ENCODE data around the gene AVL9. TPM values are rescaled to one million over a fixed set of nuclear protein-coding genes. Genes with fewer than 3 reads are reported as not detected.

AVL9 gene
- total and polyA plus RNA-seq, 9 of the 15 experiments (the other 6 are each of a cell fraction or from before 2014, with no cell fraction given) = 6.4 to 66.2 (median 30.1) TPM

DNA sequence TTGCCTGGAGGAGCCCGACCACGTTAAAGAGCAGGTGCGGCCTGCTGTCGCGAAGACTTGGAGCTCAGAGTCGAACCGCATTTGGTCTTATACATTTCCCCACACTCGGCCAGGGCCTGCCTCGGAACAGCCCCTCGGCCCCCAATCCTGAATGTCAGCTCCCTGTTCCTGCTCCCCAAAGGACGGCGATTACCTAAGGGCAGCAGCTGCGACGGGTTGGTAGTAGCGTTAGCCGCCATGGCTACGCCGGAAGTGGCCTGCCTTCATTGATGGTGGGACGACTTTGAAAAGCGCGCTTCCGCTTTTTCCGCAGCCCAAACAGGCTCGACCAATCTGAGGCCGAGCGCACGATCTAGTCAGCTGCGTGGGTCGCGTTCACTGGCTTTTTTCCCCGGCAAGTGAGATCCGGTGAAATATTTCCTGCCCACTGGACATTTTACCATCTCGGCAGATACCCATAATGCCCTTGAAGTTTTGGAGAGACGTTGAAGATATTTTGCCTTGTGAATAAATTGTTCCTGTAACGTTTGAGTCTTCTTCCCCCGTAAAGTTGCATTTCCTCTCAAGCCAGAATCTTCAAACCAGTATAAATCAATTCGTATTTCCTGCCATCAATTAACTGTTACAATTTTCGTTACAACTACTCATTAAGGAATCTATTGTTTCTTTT lies 5.0 kb upstream of the AVL9 start, which contains the start of gene LSM5 (continued):
- 0 out of 2 replicates have a peak, but pooled peaks have one; percentile 25 for TF ChIP-seq RREB1 (CRISPR knock-in tag; IDR thresholded peaks at IDR 0.05)
- TF ChIP-seq ILF3 (IDR thresholded peaks at IDR 0.05; ENCODE audit: borderline replicate concordance) = 0 out of 2 replicates have a peak, but pooled peaks have one; percentile 13
- TF ChIP-seq ZNF561 (CRISPR knock-in tag; conservative IDR thresholded peaks at IDR 0.05) = 0 out of 2 replicates have a peak, but pooled peaks have one; percentile 8
- peak; percentile 70; the same call in 1 of the 2 replicates for TF ChIP-seq THAP12 (CRISPR knock-in tag; IDR thresholded peaks at IDR 0.05)
- peak; percentile 89; the same call in 1 of the 2 replicates for TF ChIP-seq XRCC5 (IDR thresholded peaks at IDR 0.05; ENCODE audit: low read depth, low read length)
- no peak for TF ChIP-seq PCBP1 (IDR thresholded peaks at IDR 0.05; ENCODE audit: low read depth, low read length, poor library complexity, severe bottlenecking)
- TF ChIP-seq KAT7 (CRISPR knock-in tag; IDR thresholded peaks at IDR 0.05; ENCODE audit: borderline replicate concordance) = peak; percentile 66; the same call in 1 of the 2 replicates
- TF ChIP-seq ARNT (IDR thresholded peaks at IDR 0.05) = peak in 1 of 2 experiments; percentile 35; a peak in 1 of 4 replicates
- peak in 1 of 2 experiments; percentile 30; a peak in 3 of 4 replicates for TF ChIP-seq TBL1XR1 (IDR thresholded peaks at IDR 0.05; ENCODE audit: low read length in 2 of 2)
- TF ChIP-seq POLR2H (tag; IDR thresholded peaks at IDR 0.05; ENCODE audit: low read depth) = peak; percentile 92
- peak; percentile 63; the same call in 1 of the 2 replicates for TF ChIP-seq CREB1 (IDR thresholded peaks at IDR 0.05)
- TF ChIP-seq CREB1 (CRISPR knock-in tag; IDR thresholded peaks at IDR 0.05) = peak; percentile 75
- TF ChIP-seq, protein P1, sequence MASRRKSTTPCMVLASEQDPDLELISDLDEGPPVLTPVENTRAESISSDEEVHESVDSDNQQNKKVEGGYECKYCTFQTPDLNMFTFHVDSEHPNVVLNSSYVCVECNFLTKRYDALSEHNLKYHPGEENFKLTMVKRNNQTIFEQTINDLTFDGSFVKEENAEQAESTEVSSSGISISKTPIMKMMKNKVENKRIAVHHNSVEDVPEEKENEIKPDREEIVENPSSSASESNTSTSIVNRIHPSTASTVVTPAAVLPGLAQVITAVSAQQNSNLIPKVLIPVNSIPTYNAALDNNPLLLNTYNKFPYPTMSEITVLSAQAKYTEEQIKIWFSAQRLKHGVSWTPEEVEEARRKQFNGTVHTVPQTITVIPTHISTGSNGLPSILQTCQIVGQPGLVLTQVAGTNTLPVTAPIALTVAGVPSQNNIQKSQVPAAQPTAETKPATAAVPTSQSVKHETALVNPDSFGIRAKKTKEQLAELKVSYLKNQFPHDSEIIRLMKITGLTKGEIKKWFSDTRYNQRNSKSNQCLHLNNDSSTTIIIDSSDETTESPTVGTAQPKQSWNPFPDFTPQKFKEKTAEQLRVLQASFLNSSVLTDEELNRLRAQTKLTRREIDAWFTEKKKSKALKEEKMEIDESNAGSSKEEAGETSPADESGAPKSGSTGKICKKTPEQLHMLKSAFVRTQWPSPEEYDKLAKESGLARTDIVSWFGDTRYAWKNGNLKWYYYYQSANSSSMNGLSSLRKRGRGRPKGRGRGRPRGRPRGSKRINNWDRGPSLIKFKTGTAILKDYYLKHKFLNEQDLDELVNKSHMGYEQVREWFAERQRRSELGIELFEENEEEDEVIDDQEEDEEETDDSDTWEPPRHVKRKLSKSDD (conservative IDR thresholded peaks at IDR 0.05; ENCODE audit: low read length) = peak; percentile 81; the same call in 1 of the 2 replicates
- TF ChIP-seq KDM4B (IDR thresholded peaks at IDR 0.05; ENCODE audit: borderline replicate concordance in 2 of 2, low read depth in 1 of 2) = peak in 1 of 2 experiments; percentile 98; a peak in 2 of 4 replicates
- TF ChIP-seq RBFOX2 (IDR thresholded peaks at IDR 0.05; ENCODE audit: low read depth, low read length) = peak; percentile 94
- TF ChIP-seq NCOR1 (IDR thresholded peaks at IDR 0.05) = peak; percentile 50

All from K562 (cell line).